H1 (cell line): ENCODE measurements around the gene ADGRB3. TPM values are rescaled to one million over a fixed set of nuclear protein-coding genes. Genes with fewer than 3 reads are reported as not detected.

Source experiments
- CTCF ChIA-PET: fragments of 300-600 bp; sonication (Branson Sonifier 250); formaldehyde crosslinking; loops from one replicate; lab custom pipeline; 2021; ENCODE audit not compliant: partially characterized antibody; lab: Charles Lee
- POLR2A ChIA-PET: fragments of 300-600 bp; sonication (Branson Sonifier 250); formaldehyde crosslinking; loops from one replicate; lab custom pipeline; 2021; ENCODE audit warnings: inconsistent platforms; ENCODE audit not compliant: partially characterized antibody; lab: Charles Lee
- DNase-seq, 2 experiments: peaks; one replicate each; pipeline versions ENCODE4 v3.0.0 to v3.0.0-alpha.2; 2010 to 2022; ENCODE audit warnings: low spot score in 2 of 2, low read depth in 1 of 2, mixed read lengths in 1 of 2
- FAIRE-seq: peaks from 2 replicates; lab custom pipeline; 2011; peaks lifted over from hg19 to GRCh38; lab: Jason Lieb, UNC
- H2AFZ ChIP-seq: 2 replicates; pipeline ENCODE4 v1.8.1; 2012; ENCODE audit warnings: low read length, inconsistent platforms
- H2AK5ac ChIP-seq: 2 replicates; pipeline ENCODE4 v1.6.1; 2013; ENCODE audit warnings: low read depth, low read length
- H2BK120ac ChIP-seq: replicated peaks from 2 replicates; pipeline ENCODE3; 2013; ENCODE audit warnings: low read depth, low read length, inconsistent platforms
- H2BK12ac ChIP-seq: 2 replicates; pipeline ENCODE4 v1.6.1; 2013; ENCODE audit warnings: low read depth, low read length
- H2BK15ac ChIP-seq: 2 replicates; pipeline ENCODE4 v1.6.1; 2013; ENCODE audit warnings: low read length
- H2BK20ac ChIP-seq: 2 replicates; pipeline ENCODE4 v1.6.1; 2013; ENCODE audit warnings: low read length
- H2BK5ac ChIP-seq: 2 replicates; pipeline ENCODE4 v1.6.1; 2013; ENCODE audit warnings: low read depth, low read length
- H3K14ac ChIP-seq: 2 replicates; pipeline ENCODE4 v1.6.1; 2013; ENCODE audit warnings: inconsistent platforms; ENCODE audit not compliant: insufficient read length
- H3K18ac ChIP-seq: 2 replicates; pipeline ENCODE4 v1.6.1; 2013; ENCODE audit warnings: low read length; ENCODE audit errors: extremely low read depth
- H3K23ac ChIP-seq: 2 replicates; pipeline ENCODE4 v1.6.1; 2013; ENCODE audit warnings: inconsistent platforms; ENCODE audit not compliant: insufficient read length
- H3K23me2 ChIP-seq: 2 replicates; pipeline ENCODE4 v1.6.1; 2013; ENCODE audit warnings: low read depth, low read length
- H3K27ac ChIP-seq: 2 replicates; pipeline ENCODE4 v1.6.1; 2011; ENCODE audit warnings: low read depth, low read length, inconsistent platforms
- H3K27me3 ChIP-seq, 4 experiments: replicated peaks in 1 of 4; 1 replicate in 1 of 4; 2 replicates in 3 of 4; pipeline versions ENCODE4 v1.6.1 to v1.8.1; 2011 to 2013; ENCODE audit warnings: low read length in 3 of 4, mild to moderate bottlenecking in 3 of 4, inconsistent platforms in 2 of 4, mixed read lengths in 2 of 4, moderate library complexity in 1 of 4; ENCODE audit not compliant: control insufficient read depth in 3 of 4, insufficient read depth in 3 of 4; ENCODE audit errors: extremely low read depth in 1 of 4
- H3K36me3 ChIP-seq, 4 experiments: 2 replicates each; pipeline versions ENCODE4 v1.6.1 to v1.8.1; 2011 to 2013; ENCODE audit warnings: mild to moderate bottlenecking in 4 of 4, low read length in 3 of 4, moderate library complexity in 2 of 4, control low read depth in 1 of 4, inconsistent platforms in 1 of 4; ENCODE audit not compliant: insufficient read depth in 4 of 4, control insufficient read depth in 2 of 4
- H3K4ac ChIP-seq: replicated peaks from 2 replicates; pipeline ENCODE3; 2013; ENCODE audit warnings: low read length, low read depth, mixed read lengths, inconsistent platforms; ENCODE audit not compliant: insufficient read length
- H3K4me1 ChIP-seq, 4 experiments: replicated peaks in 1 of 4; 1 replicate in 1 of 4; 2 replicates in 3 of 4; pipeline versions ENCODE4 v1.6.1 to v1.8.1; 2011 to 2013; ENCODE audit warnings: low read length in 3 of 4, inconsistent platforms in 2 of 4, mixed read lengths in 1 of 4; ENCODE audit not compliant: insufficient read depth in 4 of 4, control insufficient read depth in 3 of 4
- H3K4me2 ChIP-seq, 2 experiments: 2 replicates each; pipeline versions ENCODE4 v1.6.1 to v1.8.1; 2011 to 2013; ENCODE audit warnings: low read depth in 2 of 2, low read length in 2 of 2, control low read depth in 1 of 2, inconsistent platforms in 1 of 2, mild to moderate bottlenecking in 1 of 2; ENCODE audit not compliant: insufficient read depth in 1 of 2
- H3K4me3 ChIP-seq, 4 experiments: fragments of 200-600, 300-600 bp in 1 of 4; sonication (generic), shearing (Covaris generic), sonication (Bioruptor Twin) in 1 of 4; 2 replicates each; pipeline versions ENCODE4 v1.5.1 to v1.8.1; 2011 to 2016; ENCODE audit warnings: low read length in 4 of 4, low read depth in 3 of 4, control low read depth in 2 of 4, inconsistent platforms in 2 of 4, mild to moderate bottlenecking in 2 of 4, mixed read lengths in 1 of 4, moderate library complexity in 1 of 4; ENCODE audit not compliant: insufficient read depth in 2 of 4; ENCODE audit errors: extremely low read depth in 1 of 4
- H3K56ac ChIP-seq: replicated peaks from 2 replicates; pipeline ENCODE3; 2013; ENCODE audit warnings: low read depth, mild to moderate bottlenecking, mixed read lengths, low read length, inconsistent platforms; ENCODE audit not compliant: insufficient read length
- H3K79me1 ChIP-seq: 2 replicates; pipeline ENCODE4 v1.6.1; 2013; ENCODE audit warnings: low read depth, low read length, control low read depth
- H3K79me2 ChIP-seq, 2 experiments: 2 replicates each; pipeline versions ENCODE4 v1.6.1 to v1.8.1; 2012 to 2013; ENCODE audit warnings: low read length in 2 of 2, mild to moderate bottlenecking in 2 of 2, inconsistent platforms in 1 of 2; ENCODE audit not compliant: insufficient read depth in 2 of 2, control insufficient read depth in 1 of 2
- H3K9ac ChIP-seq, 4 experiments: replicated peaks in 1 of 4; 1 replicate in 1 of 4; 2 replicates in 3 of 4; pipeline versions ENCODE4 v1.6.1 to v1.8.1; 2011 to 2013; ENCODE audit warnings: low read depth in 3 of 4, low read length in 3 of 4, control low read depth in 2 of 4, mild to moderate bottlenecking in 2 of 4, moderate library complexity in 2 of 4, inconsistent platforms in 1 of 4; ENCODE audit errors: extremely low read depth in 1 of 4
- H3K9me3 ChIP-seq, 2 experiments: 2 replicates each; pipeline versions ENCODE4 v1.6.1 to v1.8.1; 2012 to 2013; ENCODE audit warnings: mild to moderate bottlenecking in 2 of 2, moderate library complexity in 2 of 2, control low read depth in 1 of 2, inconsistent platforms in 1 of 2, low read depth in 1 of 2, low read length in 1 of 2, mixed read lengths in 1 of 2; ENCODE audit not compliant: insufficient read depth in 2 of 2
- H4K20me1 ChIP-seq, 2 experiments: replicated peaks in 1 of 2; 2 replicates each; pipeline versions ENCODE3 to v1.8.1; 2011 to 2013; ENCODE audit warnings: inconsistent platforms in 2 of 2, low read length in 2 of 2, mild to moderate bottlenecking in 1 of 2; ENCODE audit not compliant: insufficient read depth in 2 of 2, control insufficient read depth in 1 of 2
- H4K5ac ChIP-seq: 2 replicates; pipeline ENCODE4 v1.6.1; 2013; ENCODE audit warnings: low read length, low read depth, mixed read lengths, inconsistent platforms; ENCODE audit not compliant: insufficient read length
- H4K8ac ChIP-seq: 2 replicates; pipeline ENCODE4 v1.8.0; 2013; ENCODE audit warnings: mild to moderate bottlenecking, moderate library complexity, low read length, inconsistent platforms; ENCODE audit not compliant: insufficient read depth; ENCODE audit errors: extremely low read depth
- H4K91ac ChIP-seq: replicated peaks from 2 replicates; pipeline ENCODE3; 2013; ENCODE audit warnings: low read length, mixed read lengths, inconsistent platforms; ENCODE audit not compliant: insufficient read length
- CBX8 ChIP-seq: fragments of 300-800, 300-1000 bp; sonication (generic); IDR thresholded peaks from 2 replicates; pipeline ENCODE4 v1.7.1; 2016; ENCODE audit warnings: low read depth, low read length, borderline replicate concordance
- TCF12 ChIP-seq: IDR thresholded peaks from 2 replicates; pipeline ENCODE4 v1.6.1; 2011; ENCODE audit warnings: low read depth, mild to moderate bottlenecking, low read length
- WGBS, 2 experiments: shearing (Covaris generic) in 1 of 2; methylation state at CpG; one replicate each; pipeline versions ENCODE4 v1.1.6 to v1.1.7; 2013 to 2015; ENCODE audit warnings: low lambda C conversion rate in 2 of 2, mixed read lengths in 2 of 2, inconsistent platforms in 1 of 2, low coverage in 1 of 2, missing lambda C conversion rate in 1 of 2; ENCODE audit not compliant: insufficient replicate concordance in 2 of 2, insufficient coverage in 1 of 2, insufficient read length in 1 of 2; ENCODE audit errors: extremely low coverage in 1 of 2, missing lambda C conversion rate in 1 of 2; 5-methylcytosine and 5-hydroxymethylcytosine counted together
- polyA plus RNA-seq, 7 experiments: library from polyadenylated mRNA; depleted of rRNA in 3 of 7; stranded (reverse) in 5 of 7; unstranded in 2 of 7; fragments of >200 nt in 5 of 7; fragments of 200-250 nt in 2 of 7; gene quantifications; 1 replicate in 5 of 7; 2 replicates in 1 of 7; 4 replicates in 1 of 7; pipeline versions ENCODE4 v1.2.1 to v1.2.3, GENCODE V29; 2011 to 2013; ENCODE audit warnings: missing spikeins in 2 of 7, mixed read lengths in 2 of 7
- total RNA-seq: library from RNA; stranded (reverse); fragmentation: NEBNext Ultra II Directional; extraction: Animal tissue kit (Norgen Biotek cat#: 25700); gene quantifications from 2 replicates; pipeline ENCODE4 v1.2.1, GENCODE V29; 2021

Gene ADGRB3
- total and polyA plus RNA-seq, 2 of the 8 experiments (the other 6 are each of a cell fraction or from before 2014, with no cell fraction given), result 0.35 to 1.2 TPM

DNA sequence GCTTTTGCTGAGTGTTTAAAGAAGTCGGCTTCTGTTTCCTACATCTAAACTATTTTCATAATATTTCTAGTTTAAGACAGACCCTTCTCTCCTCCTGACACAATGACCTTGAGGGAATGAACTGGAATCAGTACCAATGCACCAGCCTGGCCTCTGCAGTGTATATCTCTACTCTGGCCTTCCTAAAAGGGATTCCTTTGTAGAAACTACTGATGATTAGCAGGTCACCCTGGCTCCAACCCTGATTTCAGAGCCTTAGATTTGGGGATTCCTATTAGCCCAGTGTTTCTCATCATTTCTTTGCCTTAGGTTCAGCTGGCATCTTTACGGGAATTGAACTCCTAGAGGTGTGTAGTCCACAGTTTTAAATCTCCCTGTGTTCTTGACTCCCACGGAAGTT lies 75.4 kb downstream of the ADGRB3 start:
- H3K23ac ChIP-seq, result no peak overlapping the region
- no peaks in the 10 kb centered on the region for H3K36me3 ChIP-seq
- FAIRE-seq (no peak), DNase-seq (no peak)
- WGBS, 2 experiments, result 78% methylated on average over 3 of the region's 3 CpGs; no CpG with 5 or more reads in 1 of the 2 experiments
- H3K4me2 ChIP-seq, result no peak overlapping the region
- no peak overlapping the region for H4K91ac ChIP-seq
- no peak overlapping the region for H2AFZ ChIP-seq
- peaks cover 0 to 5% (median 0%) of the 10 kb centered on the region in 4 experiments; a peak in 1 of 7 replicates for H3K4me1 ChIP-seq
- H4K20me1 ChIP-seq, result no peaks in the 10 kb centered on the region
- H3K9me3 ChIP-seq, result no peaks in the 10 kb centered on the region
- CTCF ChIA-PET, result no interaction called here
- no peak overlapping the region for H3K4me3 ChIP-seq
- no peak overlapping the region for H3K18ac ChIP-seq
- no peaks in the 10 kb centered on the region for H3K79me2 ChIP-seq
- H2AK5ac ChIP-seq, result no peak overlapping the region
- no peak overlapping the region for H3K14ac ChIP-seq
- H2BK20ac ChIP-seq, result no peak overlapping the region
- no peaks in the 10 kb centered on the region for H3K23me2 ChIP-seq
- no peak for TF ChIP-seq CBX8
- no peak for TF ChIP-seq TCF12
- TF ChIP-seq, all 59 proteins: peak for 0
- no peak overlapping the region for H3K56ac ChIP-seq
- no peak overlapping the region for H3K27ac ChIP-seq
- H2BK120ac ChIP-seq, result no peak overlapping the region
- no peak overlapping the region for H2BK12ac ChIP-seq
- H3K27me3 ChIP-seq, result no peaks in the 10 kb centered on the region
- no peak overlapping the region for H2BK15ac ChIP-seq
- H4K8ac ChIP-seq, result no peak overlapping the region
- no peaks in the 10 kb centered on the region for H3K79me1 ChIP-seq
- POLR2A ChIA-PET, result interaction anchor here (0.6 kb wide), 1 partner anchor 73 kb away, joined by 3 read pairs; no protein-coding TSS in a partner anchor
- no peak overlapping the region for H3K4ac ChIP-seq
- H4K5ac ChIP-seq, result no peak overlapping the region
- no peak overlapping the region for H3K9ac ChIP-seq
- no peak overlapping the region for H2BK5ac ChIP-seq
